Measurements from ENCODE around the gene SLC12A3. TPM values are rescaled to one million over a fixed set of nuclear protein-coding genes. Genes with fewer than 3 reads are reported as not detected.

The SLC12A3 gene
- total RNA-seq, 1 experiment from 2014 or later, result not detected

GRCh38 chr16:56894331-56894917 lies 29.4 kb downstream of the SLC12A3 start:
- Histone ChIP-seq H3K4me3 (no peak overlapping the region), H3K27me3 (no peaks in the 10 kb centered on the region)
- no peak for DNase-seq

GRCh38 chr16:56895813-56896212 lies 30.8 kb downstream of the SLC12A3 start:
- no peaks in the 10 kb centered on the region for H3K36me3 ChIP-seq
- H3K9me3 ChIP-seq, result no peaks in the 10 kb centered on the region
- peaks cover under 1% of the 10 kb centered on the region; the same call in 1 of the 2 replicates for H3K27me3 ChIP-seq
- no peak overlapping the region for H3K4me3 ChIP-seq
- no peak for DNase-seq

More at GRCh38 chr16:56894331-56894917, 29.4 kb downstream of the SLC12A3 start:
- Histone ChIP-seq H3K9me3 (no peaks in the 10 kb centered on the region; the same call in 1 of the 2 replicates), H3K36me3 (no peaks in the 10 kb centered on the region)

- no peaks in the 10 kb centered on the region for H3K9me3 ChIP-seq
- no peak for DNase-seq
- H3K36me3 ChIP-seq, result no peaks in the 10 kb centered on the region
- peaks cover 2% of the 10 kb centered on the region; the same call in 1 of the 2 replicates for H3K27me3 ChIP-seq
- H3K4me3 ChIP-seq, result no peak overlapping the region
These were observed 31.2 kb downstream of the SLC12A3 start for GRCh38 chr16:56896244-56896643.

- peaks cover 4% of the 10 kb centered on the region; the same call in 1 of the 2 replicates for H3K27me3 ChIP-seq
- no peaks in the 10 kb centered on the region for H3K9me3 ChIP-seq
- H3K36me3 ChIP-seq, result no peaks in the 10 kb centered on the region
- DNase-seq, result no peak
- H3K4me3 ChIP-seq, result no peak overlapping the region
These were observed 32.2 kb downstream of the SLC12A3 start for GRCh38 chr16:56897026-56897799.

GRCh38 chr16:56898847-56899246 lies 33.8 kb downstream of the SLC12A3 start:
- Histone ChIP-seq H3K4me3 (no peak overlapping the region), H3K9me3 (no peaks in the 10 kb centered on the region), H3K27me3 (peaks cover 4% of the 10 kb centered on the region; the same call in 1 of the 2 replicates), H3K36me3 (no peaks in the 10 kb centered on the region)
- no peak for DNase-seq

GRCh38 chr16:56903866-56904265 lies 38.9 kb downstream of the SLC12A3 start:
- no peak overlapping the region for H3K4me3 ChIP-seq
- no peaks in the 10 kb centered on the region; the same call in 1 of the 2 replicates for H3K9me3 ChIP-seq
- peaks cover 4% of the 10 kb centered on the region; the same call in 1 of the 2 replicates for H3K27me3 ChIP-seq
- DNase-seq, result no peak
- H3K36me3 ChIP-seq, result no peaks in the 10 kb centered on the region

- H3K36me3 ChIP-seq, result no peaks in the 10 kb centered on the region
- H3K9me3 ChIP-seq, result no peaks in the 10 kb centered on the region; the same call in 1 of the 2 replicates
- H3K4me3 ChIP-seq, result no peak overlapping the region
- no peak for DNase-seq
- H3K27me3 ChIP-seq, result no peaks in the 10 kb centered on the region
These were observed 42.4 kb downstream of the SLC12A3 start for GRCh38 chr16:56907401-56907800.

- no peak for DNase-seq
- Histone ChIP-seq H3K27me3 (no peaks in the 10 kb centered on the region), H3K36me3 (no peaks in the 10 kb centered on the region)
These were observed 44.5 kb downstream of the SLC12A3 start for GRCh38 chr16:56909527-56909979.

GRCh38 chr16:56910112-56910511 lies 45.1 kb downstream of the SLC12A3 start:
- H3K9me3 ChIP-seq, result no peaks in the 10 kb centered on the region; the same call in 1 of the 2 replicates
- H3K27me3 ChIP-seq, result no peaks in the 10 kb centered on the region
- H3K4me3 ChIP-seq, result no peak overlapping the region
- DNase-seq, result no peak
- H3K36me3 ChIP-seq, result no peaks in the 10 kb centered on the region

More at GRCh38 chr16:56909527-56909979, 44.5 kb downstream of the SLC12A3 start:
- no peaks in the 10 kb centered on the region; the same call in 1 of the 2 replicates for H3K9me3 ChIP-seq
- H3K4me3 ChIP-seq, result no peak overlapping the region

GRCh38 chr16:56910654-56911539 lies 45.9 kb downstream of the SLC12A3 start:
- DNase-seq, result peak; percentile 69
- H3K36me3 ChIP-seq, result no peaks in the 10 kb centered on the region
- no peaks in the 10 kb centered on the region for H3K27me3 ChIP-seq
- no peaks in the 10 kb centered on the region; the same call in 1 of the 2 replicates for H3K9me3 ChIP-seq
- H3K4me3 ChIP-seq, result no peak overlapping the region

- H3K36me3 ChIP-seq, result no peaks in the 10 kb centered on the region
- H3K27me3 ChIP-seq, result no peaks in the 10 kb centered on the region
- no peak overlapping the region for H3K4me3 ChIP-seq
- H3K9me3 ChIP-seq, result no peaks in the 10 kb centered on the region; the same call in 1 of the 2 replicates
- peak; percentile 37 for DNase-seq
These were observed 47.0 kb downstream of the SLC12A3 start for GRCh38 chr16:56911771-56912571.

- Histone ChIP-seq H3K9me3 (no peaks in the 10 kb centered on the region), H3K27me3 (peaks cover 1% of the 10 kb centered on the region; the same call in 1 of the 2 replicates), H3K4me3 (no peak overlapping the region), H3K36me3 (no peaks in the 10 kb centered on the region)
- peak; percentile 51 for DNase-seq
These were observed 48.0 kb downstream of the SLC12A3 start for GRCh38 chr16:56912746-56913708.

- DNase-seq, result no peak
- Histone ChIP-seq H3K27me3 (peaks cover 3% of the 10 kb centered on the region), H3K9me3 (no peaks in the 10 kb centered on the region), H3K4me3 (no peak overlapping the region), H3K36me3 (no peaks in the 10 kb centered on the region)
These were observed 49.9 kb downstream of the SLC12A3 start for GRCh38 chr16:56914896-56915295.

GRCh38 chr16:56915336-56916119 lies 50.5 kb downstream of the SLC12A3 start:
- Histone ChIP-seq H3K36me3 (no peaks in the 10 kb centered on the region), H3K4me3 (no peak overlapping the region), H3K9me3 (no peaks in the 10 kb centered on the region), H3K27me3 (peaks cover 3% of the 10 kb centered on the region)
- DNase-seq, result no peak
